ENCODE results near the gene CCDC88B. TPM values are rescaled to one million over a fixed set of nuclear protein-coding genes. Genes with fewer than 3 reads are reported as not detected.

The CCDC88B gene
- total RNA-seq, 2 donors from 2014 or later: 14.2 to 15.2 TPM

DNA sequence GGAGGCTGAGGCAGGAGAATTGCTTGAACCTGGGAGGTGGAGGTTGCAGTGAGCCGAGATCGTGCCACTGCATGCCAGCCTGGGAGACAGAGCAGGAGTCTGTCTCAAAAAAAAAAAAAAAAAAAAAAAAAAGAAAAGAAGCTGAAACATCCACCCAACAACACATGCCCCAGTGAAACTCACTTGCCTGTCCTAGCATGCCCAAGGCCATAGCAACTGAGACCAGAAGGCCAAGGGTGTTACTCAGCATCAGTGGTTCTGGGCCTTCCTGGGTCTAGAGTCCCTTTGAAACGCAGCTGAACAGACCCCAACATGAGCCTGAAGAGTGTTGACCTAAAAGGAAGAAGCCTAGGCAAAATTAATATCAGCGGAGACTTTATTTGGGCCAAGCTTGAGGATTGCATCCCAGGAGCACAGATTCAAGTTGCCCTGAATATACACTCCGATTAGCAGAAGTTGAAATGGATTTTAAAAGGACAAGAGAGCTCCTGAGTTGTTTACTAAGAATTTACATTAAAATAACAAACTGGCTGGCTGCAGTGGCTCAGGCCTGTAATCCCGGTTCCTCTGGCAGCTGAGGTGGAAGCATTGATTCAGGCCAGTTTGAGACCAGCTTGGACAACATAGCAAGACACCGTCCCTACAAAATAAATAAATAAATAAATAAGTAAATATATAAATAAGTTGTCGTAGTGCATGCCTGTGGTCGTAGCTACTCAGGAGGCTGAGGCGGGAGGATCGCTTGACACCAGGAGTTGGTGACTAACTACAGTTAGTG lies 15.1 kb upstream of the CCDC88B start:
- H3K4me1 Mint-ChIP-seq: no peaks in the 10 kb centered on the region
- no peaks in the 10 kb centered on the region for H3K4me1 ChIP-seq (ENCODE audit: control insufficient read depth, insufficient read depth, low read length)
- TF ChIP-seq, protein P1, sequence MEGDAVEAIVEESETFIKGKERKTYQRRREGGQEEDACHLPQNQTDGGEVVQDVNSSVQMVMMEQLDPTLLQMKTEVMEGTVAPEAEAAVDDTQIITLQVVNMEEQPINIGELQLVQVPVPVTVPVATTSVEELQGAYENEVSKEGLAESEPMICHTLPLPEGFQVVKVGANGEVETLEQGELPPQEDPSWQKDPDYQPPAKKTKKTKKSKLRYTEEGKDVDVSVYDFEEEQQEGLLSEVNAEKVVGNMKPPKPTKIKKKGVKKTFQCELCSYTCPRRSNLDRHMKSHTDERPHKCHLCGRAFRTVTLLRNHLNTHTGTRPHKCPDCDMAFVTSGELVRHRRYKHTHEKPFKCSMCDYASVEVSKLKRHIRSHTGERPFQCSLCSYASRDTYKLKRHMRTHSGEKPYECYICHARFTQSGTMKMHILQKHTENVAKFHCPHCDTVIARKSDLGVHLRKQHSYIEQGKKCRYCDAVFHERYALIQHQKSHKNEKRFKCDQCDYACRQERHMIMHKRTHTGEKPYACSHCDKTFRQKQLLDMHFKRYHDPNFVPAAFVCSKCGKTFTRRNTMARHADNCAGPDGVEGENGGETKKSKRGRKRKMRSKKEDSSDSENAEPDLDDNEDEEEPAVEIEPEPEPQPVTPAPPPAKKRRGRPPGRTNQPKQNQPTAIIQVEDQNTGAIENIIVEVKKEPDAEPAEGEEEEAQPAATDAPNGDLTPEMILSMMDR (conservative IDR thresholded peaks at IDR 0.05): no peak
- DNase-seq: no peak
- no peak overlapping the region for H3K27ac ChIP-seq (ENCODE audit: low read depth, low read length)
- H3K36me3 ChIP-seq (ENCODE audit: control insufficient read depth, insufficient read depth, low read length): peaks cover 23% of the 10 kb centered on the region
- no peaks in the 10 kb centered on the region for H3K9me3 Mint-ChIP-seq
- peaks cover 21% of the 10 kb centered on the region for H3K36me3 Mint-ChIP-seq (ENCODE audit: low read depth)
- no peak overlapping the region for H3K4me3 ChIP-seq (ENCODE audit: low read length)
- no peak overlapping the region for H3K9ac ChIP-seq (ENCODE audit: extremely low read depth, low read length, poor library complexity, severe bottlenecking)
- no peak overlapping the region for H3K4me3 Mint-ChIP-seq
- no peak overlapping the region for H3K27ac Mint-ChIP-seq
- H3K9me3 ChIP-seq (ENCODE audit: control insufficient read depth, low read length): no peaks in the 10 kb centered on the region
- peaks cover 4% of the 10 kb centered on the region for H3K27me3 Mint-ChIP-seq (ENCODE audit: insufficient read depth)
- 93 to 95% methylated on average over 5 to 9 of the region's 11 CpGs for WGBS, 2 experiments (ENCODE audit: insufficient coverage in 1 of 2, insufficient read length in 1 of 2)
- H3K27me3 ChIP-seq (ENCODE audit: control insufficient read depth, insufficient read depth, low read length, poor library complexity, severe bottlenecking): no peaks in the 10 kb centered on the region

DNA sequence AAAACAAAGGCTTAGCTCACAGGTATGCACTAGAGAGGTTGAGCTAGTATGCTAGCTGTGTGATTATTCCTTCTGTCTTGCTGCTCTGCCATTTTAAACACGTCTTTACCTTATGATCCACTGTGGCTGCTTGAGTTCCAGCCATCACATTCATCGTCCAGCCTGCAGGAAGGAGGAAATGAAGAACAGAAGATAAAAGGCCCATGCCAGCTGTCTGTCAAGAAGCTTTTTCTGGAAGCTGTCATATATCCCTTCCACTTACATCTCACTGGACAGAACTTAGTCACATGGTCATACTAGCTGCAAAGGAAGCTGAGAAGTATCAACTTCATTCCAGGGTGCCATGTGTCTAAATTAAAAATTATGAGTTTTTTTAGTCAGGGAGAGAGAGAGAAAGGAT lies 12.6 kb upstream of the CCDC88B start:
- DNase-seq: no peak
- Histone ChIP-seq H3K27me3 (ENCODE audit: control insufficient read depth, insufficient read depth, low read length, poor library complexity, severe bottlenecking) (no peaks in the 10 kb centered on the region), H3K27ac (ENCODE audit: low read depth, low read length) (no peak overlapping the region), H3K36me3 (ENCODE audit: control insufficient read depth, insufficient read depth, low read length) (no peaks in the 10 kb centered on the region), H3K9me3 (ENCODE audit: control insufficient read depth, low read length) (no peaks in the 10 kb centered on the region), H3K9ac (ENCODE audit: extremely low read depth, low read length, poor library complexity, severe bottlenecking) (no peak overlapping the region), H3K4me1 (ENCODE audit: control insufficient read depth, insufficient read depth, low read length) (no peaks in the 10 kb centered on the region), H3K4me3 (ENCODE audit: low read length) (no peak overlapping the region)
- H3K27ac Mint-ChIP-seq: no peak overlapping the region
- TF ChIP-seq, protein P1 (conservative IDR thresholded peaks at IDR 0.05): no peak
- no peak overlapping the region for H3K4me3 Mint-ChIP-seq
- 97 to 100% methylated on average over 2 of the region's 2 CpGs for WGBS, 2 experiments (ENCODE audit: insufficient coverage in 1 of 2, insufficient read length in 1 of 2)
- no peaks in the 10 kb centered on the region for H3K36me3 Mint-ChIP-seq (ENCODE audit: low read depth)
- H3K9me3 Mint-ChIP-seq: no peaks in the 10 kb centered on the region
- H3K4me1 Mint-ChIP-seq: peaks cover 6% of the 10 kb centered on the region
- peaks cover 4% of the 10 kb centered on the region for H3K27me3 Mint-ChIP-seq (ENCODE audit: insufficient read depth)

DNA sequence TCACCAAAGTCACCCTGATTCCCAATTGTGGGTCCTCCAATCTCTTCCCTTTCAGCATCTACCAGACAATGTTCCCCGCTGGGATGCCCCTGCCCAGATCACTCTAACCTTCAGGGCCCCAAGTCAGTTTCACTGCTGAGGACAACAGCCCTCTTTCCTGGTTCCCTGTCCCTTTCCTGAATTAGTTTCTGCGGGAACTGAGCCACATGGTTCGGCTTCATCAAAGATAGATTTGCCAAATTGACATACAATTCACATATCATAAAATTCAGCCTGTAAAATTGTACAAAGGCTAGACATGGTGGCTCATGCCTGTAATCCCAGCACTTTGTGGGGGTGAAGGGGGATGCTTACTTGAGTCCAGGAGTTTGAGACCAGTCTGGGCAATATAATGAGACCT lies 12.0 kb upstream of the CCDC88B start:
- no peaks in the 10 kb centered on the region for H3K27me3 ChIP-seq (ENCODE audit: control insufficient read depth, insufficient read depth, low read length, poor library complexity, severe bottlenecking)
- WGBS, 2 experiments (ENCODE audit: insufficient coverage in 1 of 2, insufficient read length in 1 of 2): 93 to 94% methylated on average over 3 of the region's 3 CpGs
- H3K9ac ChIP-seq (ENCODE audit: extremely low read depth, low read length, poor library complexity, severe bottlenecking): no peak overlapping the region
- H3K4me3 Mint-ChIP-seq: no peak overlapping the region
- DNase-seq: no peak
- H3K27ac ChIP-seq (ENCODE audit: low read depth, low read length): no peak overlapping the region
- no peaks in the 10 kb centered on the region for H3K9me3 ChIP-seq (ENCODE audit: control insufficient read depth, low read length)
- no peaks in the 10 kb centered on the region for H3K4me1 ChIP-seq (ENCODE audit: control insufficient read depth, insufficient read depth, low read length)
- H3K9me3 Mint-ChIP-seq: no peaks in the 10 kb centered on the region
- no peaks in the 10 kb centered on the region for H3K36me3 Mint-ChIP-seq (ENCODE audit: low read depth)
- H3K4me3 ChIP-seq (ENCODE audit: low read length): no peak overlapping the region
- H3K36me3 ChIP-seq (ENCODE audit: control insufficient read depth, insufficient read depth, low read length): no peaks in the 10 kb centered on the region
- peaks cover 4% of the 10 kb centered on the region for H3K27me3 Mint-ChIP-seq (ENCODE audit: insufficient read depth)
- H3K27ac Mint-ChIP-seq: no peak overlapping the region
- H3K4me1 Mint-ChIP-seq: peaks cover 6% of the 10 kb centered on the region
- TF ChIP-seq, protein P1 (conservative IDR thresholded peaks at IDR 0.05): no peak

Measured in endodermal cell (in vitro differentiated cells).